Psoas muscle (tissue), 8 donors: ENCODE data around the gene RASAL2. TPM values are rescaled to one million over a fixed set of nuclear protein-coding genes. Genes with fewer than 3 reads are reported as not detected.

Experiments
- ATAC-seq, 4 donors: fragments of 200-7000 bp; cut with Tn5 transposase; one replicate each; pipeline ENCODE4 v1.9.1; 2020; ENCODE audit warnings: moderate library complexity in 3 of 4, mild to moderate bottlenecking in 2 of 4
- DNase-seq, 2 donors: peaks; one replicate each; pipeline ENCODE4 v3.0.0-alpha.2; 2020
- H3K27ac ChIP-seq: fragments of 200-600 bp; one replicate; pipeline ENCODE4 v1.8.0; 2022
- H3K27me3 ChIP-seq, 3 donors: fragments of 200-600 bp in 1 of 3; one replicate each; pipeline versions ENCODE4 v1.6.1 to v1.8.0; 2013 to 2022; ENCODE audit warnings: low read length in 2 of 3, mild to moderate bottlenecking in 2 of 3, moderate library complexity in 1 of 3; ENCODE audit not compliant: insufficient read depth in 3 of 3
- H3K36me3 ChIP-seq, 2 donors: fragments of 200-600 bp in 1 of 2; one replicate each; pipeline versions ENCODE4 v1.6.1 to v1.8.0; 2013 to 2022; ENCODE audit warnings: low read depth in 1 of 2, mild to moderate bottlenecking in 1 of 2, moderate library complexity in 1 of 2; ENCODE audit not compliant: insufficient read depth in 1 of 2
- H3K4me1 ChIP-seq: fragments of 200-600 bp; one replicate; pipeline ENCODE4 v1.8.0; 2022
- H3K4me3 ChIP-seq: fragments of 200-600 bp; one replicate; pipeline ENCODE4 v1.8.0; 2022; ENCODE audit warnings: mild to moderate bottlenecking
- H3K9me3 ChIP-seq: fragments of 200-600 bp; one replicate; pipeline ENCODE4 v1.8.0; 2022
- CTCF ChIP-seq: fragments of 200-600 bp; IDR thresholded peaks from one replicate; pipeline ENCODE4 v1.8.0; 2022; ENCODE audit warnings: antibody characterized with exemption
- WGBS, 3 donors: extraction: QIAGEN DNeasy Blood & Tissue Kit; methylation state at CpG; one replicate each; pipeline versions ENCODE4 v1.1.6 to v1.1.7; 2013; 5-methylcytosine and 5-hydroxymethylcytosine counted together
- intact Hi-C, 2 donors: fragments of 100-400 bp; cut with DNase I; formaldehyde crosslinking; loops; one replicate each; pipeline versions ENCODE4 v1.11.0 to v1.14.2; 2022
- polyA plus RNA-seq, 3 donors: library from polyadenylated mRNA; stranded (reverse); fragments of 200-250 nt; gene quantifications; one replicate each; pipeline ENCODE4 v1.2.3, GENCODE V29; 2013
- total RNA-seq, 4 donors: library from RNA; stranded (reverse); fragmentation: NEBNext Ultra II Directional in 2 of 4; extraction: Animal tissue kit (Norgen Biotek cat#: 25700) in 2 of 4; gene quantifications; one replicate each; pipeline versions ENCODE4 v1.2.1 to v1.2.4, GENCODE V29; 2021 to 2023
- donor health status: healthy with polysubstance abuse.
- donor health status: DM: no; HTN: no; CAD: no; lungs with moderate emphysema.
- donor health status: Bipolar disorder and iron deficiency.
- donor health status: healthy.
- donor health status: DM: yes; HTN: yes; CAD: no.
- donor health status: DM: no; HTN: no; CAD: no.
- donor health status: DM: no; HTN: no; CAD: no.
- donor health status: DM: yes; HTN: yes; CAD: no.

Gene RASAL2
- total and polyA plus RNA-seq, 7 donors = 1.9 to 42.1 (median 5.5) TPM

GRCh38 chr1:178230881-178231409 lies 137.0 kb downstream of the RASAL2 start:
- Histone ChIP-seq H3K27ac (no peak overlapping the region), H3K27me3 (no peaks in the 10 kb centered on the region), H3K9me3 (no peaks in the 10 kb centered on the region), H3K36me3 (no peaks in the 10 kb centered on the region), H3K4me1 (no peaks in the 10 kb centered on the region), H3K4me3 (no peak overlapping the region)
- no peak for DNase-seq
- no peak for TF ChIP-seq CTCF
- 96 to 100% (median 98%) methylated on average over 5 of the region's 5 CpGs for WGBS, 3 donors
- no peak for ATAC-seq
- intact Hi-C loops = no loop called here

- no peak overlapping the region for H3K27ac ChIP-seq
- ATAC-seq (no peak), DNase-seq (no peak)
- H3K27me3 ChIP-seq = no peaks in the 10 kb centered on the region
- no peak overlapping the region for H3K4me3 ChIP-seq
- H3K36me3 ChIP-seq = no peaks in the 10 kb centered on the region
- H3K4me1 ChIP-seq = no peaks in the 10 kb centered on the region
- no peaks in the 10 kb centered on the region for H3K9me3 ChIP-seq
- no peak for TF ChIP-seq CTCF
- intact Hi-C loops = no loop called here
These were observed 138.2 kb downstream of the RASAL2 start for GRCh38 chr1:178232108-178232507.

GRCh38 chr1:178232949-178233348 lies 139.0 kb downstream of the RASAL2 start:
- no peaks in the 10 kb centered on the region for H3K4me1 ChIP-seq
- H3K27me3 ChIP-seq = no peaks in the 10 kb centered on the region
- no peaks in the 10 kb centered on the region for H3K36me3 ChIP-seq
- 89 to 96% (median 96%) methylated on average over 3 of the region's 3 CpGs for WGBS, 3 donors
- intact Hi-C loops = no loop called here
- H3K27ac ChIP-seq = no peak overlapping the region
- DNase-seq (no peak), ATAC-seq (no peak)
- TF ChIP-seq CTCF = no peak
- H3K4me3 ChIP-seq = no peak overlapping the region
- no peaks in the 10 kb centered on the region for H3K9me3 ChIP-seq

GRCh38 chr1:178237121-178237520 lies 143.2 kb downstream of the RASAL2 start:
- intact Hi-C loops = no loop called here
- DNase-seq (no peak), ATAC-seq (no peak)
- 92 to 98% (median 96%) methylated on average over 2 of the region's 2 CpGs for WGBS, 3 donors
- Histone ChIP-seq H3K4me1 (peaks cover 10% of the 10 kb centered on the region), H3K27me3 (no peaks in the 10 kb centered on the region), H3K36me3 (no peaks in the 10 kb centered on the region), H3K9me3 (no peaks in the 10 kb centered on the region), H3K4me3 (no peak overlapping the region), H3K27ac (no peak overlapping the region)
- TF ChIP-seq CTCF = no peak

DNA sequence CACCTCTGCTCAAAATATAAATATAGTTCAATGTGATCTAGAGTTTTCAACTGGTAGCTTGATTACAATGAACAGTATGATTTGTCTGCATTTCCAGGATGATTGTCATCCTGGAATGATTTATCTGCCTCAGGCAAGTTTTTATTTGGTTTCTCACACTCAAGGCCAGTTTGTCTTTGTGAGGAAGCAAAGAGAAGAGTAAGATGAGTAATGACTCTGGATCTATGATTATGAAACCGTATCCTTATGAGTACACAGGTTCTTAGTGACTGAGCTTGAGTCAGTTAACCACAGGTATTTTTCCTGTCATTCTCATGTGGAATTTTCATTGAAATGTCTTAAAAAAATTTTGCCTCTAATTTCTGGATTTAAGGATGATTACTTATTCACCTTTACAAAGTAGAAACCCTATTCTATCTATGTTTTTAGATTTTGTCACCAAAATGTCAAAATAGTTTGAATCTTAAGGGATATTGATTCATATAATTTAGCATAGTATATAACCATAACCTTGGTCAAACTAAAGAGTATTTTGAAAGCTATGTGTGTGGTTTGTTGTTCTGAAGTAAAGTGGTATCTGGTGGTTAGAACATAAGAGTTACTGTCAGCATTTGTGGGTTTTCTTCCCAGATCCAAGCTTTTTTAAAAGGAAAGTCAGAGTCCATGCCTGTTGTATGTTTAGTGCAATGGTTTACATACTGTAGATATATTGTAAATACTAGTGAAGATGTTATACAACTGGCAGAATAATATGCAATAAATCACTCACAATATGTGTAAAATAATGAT lies 145.0 kb downstream of the RASAL2 start:
- H3K27ac ChIP-seq = no peak overlapping the region
- ATAC-seq = peak; percentile 84 to 95 (median 92)
- intact Hi-C loops = no loop called here

More for the DNA sequence above, 145.0 kb downstream of the RASAL2 start:
- Histone ChIP-seq H3K36me3 (no peaks in the 10 kb centered on the region), H3K4me1 (peaks cover 10% of the 10 kb centered on the region), H3K27me3 (no peaks in the 10 kb centered on the region), H3K9me3 (no peaks in the 10 kb centered on the region), H3K4me3 (no peak overlapping the region)
- 54 to 76% (median 54%) methylated on average over 1 of the region's 1 CpG for WGBS, 3 donors
- TF ChIP-seq CTCF = no peak
- DNase-seq = no peak
